ENCODE data around the gene IFNLR1. TPM values are rescaled to one million over a fixed set of nuclear protein-coding genes. Genes with fewer than 3 reads are reported as not detected.

The IFNLR1 gene
- total RNA-seq, 1 experiment from 2014 or later: 9.6 TPM

GRCh38 chr1:24167008-24167407, 20.1 kb downstream of the IFNLR1 start:
- Histone ChIP-seq H3K23ac (ENCODE audit: insufficient read length, low read depth, low read length) (no peak overlapping the region), H3K4me2 (ENCODE audit: insufficient read depth, insufficient read length, low read length) (no peak overlapping the region), H2BK5ac (ENCODE audit: insufficient read length, low read length) (no peak overlapping the region), H2BK120ac (ENCODE audit: low read depth, low read length, poor library complexity, severe bottlenecking) (no peak overlapping the region), H3K4ac (ENCODE audit: low read depth, low read length) (no peak overlapping the region), H4K5ac (ENCODE audit: insufficient read length, low read depth, low read length) (no peak overlapping the region), H2BK20ac (ENCODE audit: low read depth, low read length, poor library complexity, severe bottlenecking) (no peak overlapping the region), H3K79me2 (ENCODE audit: insufficient read depth, low read length) (no peaks in the 10 kb centered on the region), H3K56ac (ENCODE audit: insufficient read length, low read depth, low read length) (no peak overlapping the region), H4K8ac (replicated peaks; ENCODE audit: insufficient read length, low read depth, low read length) (no peak overlapping the region), H3K23me2 (ENCODE audit: insufficient read length, low read depth, low read length, poor library complexity, severe bottlenecking) (no peaks in the 10 kb centered on the region), H3K79me1 (ENCODE audit: insufficient read depth, low read depth, low read length, poor library complexity, severe bottlenecking) (no peaks in the 10 kb centered on the region), H3K9ac (ENCODE audit: extremely low read depth, insufficient read length, low read length) (no peak overlapping the region), H2AFZ (ENCODE audit: low read length) (no peak overlapping the region), H3K27me3 (ENCODE audit: insufficient read depth, low read length) (no peaks in the 10 kb centered on the region), H3T11ph (ENCODE audit: low read length) (no peak overlapping the region), H3K14ac (ENCODE audit: insufficient read depth, low read length) (no peak overlapping the region), H3K18ac (ENCODE audit: insufficient read length, low read depth, low read length) (no peak overlapping the region), H2AK5ac (ENCODE audit: insufficient read length, low read length) (no peak overlapping the region), H2BK15ac (ENCODE audit: low read depth, low read length) (no peak overlapping the region), H2BK12ac (ENCODE audit: insufficient read length, low read depth, low read length) (no peak overlapping the region), H4K20me1 (ENCODE audit: control insufficient read depth, insufficient read depth, insufficient read length) (no peaks in the 10 kb centered on the region), H4K91ac (ENCODE audit: insufficient read length, low read depth, low read length) (no peak overlapping the region), H3K4me1 (ENCODE audit: insufficient read depth, low read length) (no peaks in the 10 kb centered on the region), H3K9me3 (ENCODE audit: control insufficient read depth, low read depth, low read length) (no peaks in the 10 kb centered on the region), H3K27ac (ENCODE audit: insufficient read length, low read depth, low read length) (no peak overlapping the region)
- no peak overlapping the region for H3K4me3 Mint-ChIP-seq
- H3K36me3 Mint-ChIP-seq (ENCODE audit: insufficient read depth in 1 of 3, low read depth in 3 of 3): peaks cover 8 to 56% (median 33%) of the 10 kb centered on the region in 3 experiments; a peak in 6 of 7 replicates
- no CpG with 5 or more reads among the region's 4 CpGs for whole genome bisulfite sequencing (ENCODE audit: extremely low coverage, insufficient read length, low lambda C conversion rate)
- H3K9me3 Mint-ChIP-seq: no peaks in the 10 kb centered on the region
- H3K27me3 Mint-ChIP-seq (ENCODE audit: low read depth): no peaks in the 10 kb centered on the region
- no peak for TF ChIP-seq CTCF (conservative IDR thresholded peaks at IDR 0.05)
- DNase-seq: no peak
- peaks cover 0 to 3% of the 10 kb centered on the region in 2 experiments; a peak in 2 of 4 replicates for H3K4me1 Mint-ChIP-seq
- no peak overlapping the region for H3K27ac Mint-ChIP-seq

Measured in H9 (cell line).